B cell (primary cell): ENCODE results near the gene PPIL1.

Source experiments
- EZH2 ChIP-seq: IDR thresholded peaks from 2 replicates; pipeline ENCODE4 v1.6.1; 2012; ENCODE audit warnings: borderline replicate concordance, low read depth, mild to moderate bottlenecking, moderate library complexity, low read length; ENCODE audit not compliant: insufficient read depth, poor library complexity, severe bottlenecking
- TF ChIP-seq, protein P1 (sequence below): fragments of 200-600 bp; IDR thresholded peaks from one replicate; pipeline ENCODE4 v1.8.0; 2022; ENCODE audit warnings: antibody characterized with exemption, mild to moderate bottlenecking

DNA sequence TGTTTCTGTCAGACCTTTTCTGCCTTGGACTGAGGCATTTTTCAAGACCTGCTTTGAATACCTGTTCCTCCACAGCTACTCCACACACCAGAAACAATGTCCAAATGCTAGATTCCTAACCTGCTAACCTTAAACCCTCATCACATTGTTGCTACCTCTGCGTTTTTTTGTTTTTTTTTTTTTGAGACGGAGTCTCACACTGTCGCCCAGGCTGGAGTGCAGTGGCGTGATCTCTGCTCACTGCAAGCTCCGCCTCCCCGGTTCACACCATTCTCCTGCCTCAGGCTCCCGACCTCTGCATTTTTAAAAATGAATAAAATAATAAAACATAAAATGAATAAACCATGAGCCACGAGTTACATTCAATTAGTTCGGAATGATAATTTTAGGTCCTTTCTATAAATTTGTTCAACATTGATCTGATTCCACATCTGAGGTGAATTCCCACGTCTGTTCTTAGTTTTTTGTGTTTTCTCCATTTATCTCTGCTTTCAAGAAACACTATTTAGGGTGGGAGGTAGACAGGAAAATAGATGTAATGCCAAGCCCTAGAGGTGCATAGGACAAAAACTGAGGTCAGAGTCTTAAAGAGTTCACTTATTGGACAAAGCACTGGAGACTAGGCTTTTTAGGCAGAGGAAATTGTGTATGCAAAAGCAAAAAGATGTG lies 12.5 kb upstream of the PPIL1 start:
- TF ChIP-seq, protein P1, sequence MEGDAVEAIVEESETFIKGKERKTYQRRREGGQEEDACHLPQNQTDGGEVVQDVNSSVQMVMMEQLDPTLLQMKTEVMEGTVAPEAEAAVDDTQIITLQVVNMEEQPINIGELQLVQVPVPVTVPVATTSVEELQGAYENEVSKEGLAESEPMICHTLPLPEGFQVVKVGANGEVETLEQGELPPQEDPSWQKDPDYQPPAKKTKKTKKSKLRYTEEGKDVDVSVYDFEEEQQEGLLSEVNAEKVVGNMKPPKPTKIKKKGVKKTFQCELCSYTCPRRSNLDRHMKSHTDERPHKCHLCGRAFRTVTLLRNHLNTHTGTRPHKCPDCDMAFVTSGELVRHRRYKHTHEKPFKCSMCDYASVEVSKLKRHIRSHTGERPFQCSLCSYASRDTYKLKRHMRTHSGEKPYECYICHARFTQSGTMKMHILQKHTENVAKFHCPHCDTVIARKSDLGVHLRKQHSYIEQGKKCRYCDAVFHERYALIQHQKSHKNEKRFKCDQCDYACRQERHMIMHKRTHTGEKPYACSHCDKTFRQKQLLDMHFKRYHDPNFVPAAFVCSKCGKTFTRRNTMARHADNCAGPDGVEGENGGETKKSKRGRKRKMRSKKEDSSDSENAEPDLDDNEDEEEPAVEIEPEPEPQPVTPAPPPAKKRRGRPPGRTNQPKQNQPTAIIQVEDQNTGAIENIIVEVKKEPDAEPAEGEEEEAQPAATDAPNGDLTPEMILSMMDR = no peak
- TF ChIP-seq EZH2 = no peak
